ENCODE results near the gene HS3ST4. TPM values are rescaled to one million over a fixed set of nuclear protein-coding genes. Genes with fewer than 3 reads are reported as not detected.

HS3ST4 gene
- total RNA-seq, 1 donor from 2014 or later: 1.2 TPM

GRCh38 chr16:25988084-25988483 is 296.3 kb downstream of the HS3ST4 start:
- DNase-seq (ENCODE audit: low read depth): no peak
- no peak overlapping the region for H3K27ac ChIP-seq (ENCODE audit: low read depth, low read length)
- no peak overlapping the region for H3K4me2 ChIP-seq (ENCODE audit: low read length)
- H3K4me3 ChIP-seq (ENCODE audit: insufficient read depth, low read depth, low read length): no peak overlapping the region
- Mint-ChIP-seq H3K9me3 (ENCODE audit: unreplicated experiment) (peaks cover 5% of the 10 kb centered on the region), H3K4me3 (ENCODE audit: unreplicated experiment) (no peak overlapping the region), H3K27ac (ENCODE audit: unreplicated experiment) (no peak overlapping the region), H3K4me1 (ENCODE audit: low read depth, unreplicated experiment) (no peaks in the 10 kb centered on the region), H3K27me3 (ENCODE audit: low read depth, unreplicated experiment) (no peaks in the 10 kb centered on the region), H3K36me3 (ENCODE audit: low read depth, unreplicated experiment) (no peaks in the 10 kb centered on the region)
- no peaks in the 10 kb centered on the region for H4K20me1 ChIP-seq (ENCODE audit: insufficient read depth, low read length)
- no peak for FAIRE-seq
- H3K36me3 ChIP-seq (ENCODE audit: insufficient read depth, low read length): no peaks in the 10 kb centered on the region
- no peaks in the 10 kb centered on the region for H3K27me3 ChIP-seq (ENCODE audit: insufficient read depth, low read length)
- H3K79me2 ChIP-seq (ENCODE audit: insufficient read depth, low read length): no peaks in the 10 kb centered on the region
- TF ChIP-seq EZH2 (IDR thresholded peaks at IDR 0.05; ENCODE audit: insufficient read depth, low read length) (no peak), CTCF (IDR thresholded peaks at IDR 0.05; ENCODE audit: insufficient read depth, low read depth, low read length) (no peak)
- no peaks in the 10 kb centered on the region for H3K9me3 ChIP-seq (ENCODE audit: insufficient read depth, low read depth, low read length)
- no peaks in the 10 kb centered on the region for H3K4me1 ChIP-seq (ENCODE audit: insufficient read depth, low read length)
- H2AFZ ChIP-seq (ENCODE audit: low read depth, low read length): no peak overlapping the region
- H3K9ac ChIP-seq (ENCODE audit: low read length): no peak overlapping the region

- Histone ChIP-seq H2AFZ (ENCODE audit: low read depth, low read length) (no peak overlapping the region), H3K27me3 (ENCODE audit: insufficient read depth, low read length) (no peaks in the 10 kb centered on the region), H3K4me1 (ENCODE audit: insufficient read depth, low read length) (no peaks in the 10 kb centered on the region), H3K27ac (ENCODE audit: low read depth, low read length) (no peak overlapping the region), H3K9me3 (ENCODE audit: insufficient read depth, low read depth, low read length) (no peaks in the 10 kb centered on the region), H3K36me3 (ENCODE audit: insufficient read depth, low read length) (no peaks in the 10 kb centered on the region), H3K9ac (ENCODE audit: low read length) (no peak overlapping the region), H3K4me3 (ENCODE audit: insufficient read depth, low read depth, low read length) (no peak overlapping the region), H3K79me2 (ENCODE audit: insufficient read depth, low read length) (no peaks in the 10 kb centered on the region), H4K20me1 (ENCODE audit: insufficient read depth, low read length) (no peaks in the 10 kb centered on the region), H3K4me2 (ENCODE audit: low read length) (no peak overlapping the region)
- Mint-ChIP-seq H3K27ac (ENCODE audit: unreplicated experiment) (no peak overlapping the region), H3K36me3 (ENCODE audit: low read depth, unreplicated experiment) (no peaks in the 10 kb centered on the region), H3K4me1 (ENCODE audit: low read depth, unreplicated experiment) (no peaks in the 10 kb centered on the region), H3K27me3 (ENCODE audit: low read depth, unreplicated experiment) (no peaks in the 10 kb centered on the region), H3K4me3 (ENCODE audit: unreplicated experiment) (no peak overlapping the region), H3K9me3 (ENCODE audit: unreplicated experiment) (peaks cover 5% of the 10 kb centered on the region)
- FAIRE-seq (no peak), DNase-seq (ENCODE audit: low read depth) (no peak)
- no peak for TF ChIP-seq CTCF (IDR thresholded peaks at IDR 0.05; ENCODE audit: insufficient read depth, low read depth, low read length)
- no peak for TF ChIP-seq EZH2 (IDR thresholded peaks at IDR 0.05; ENCODE audit: insufficient read depth, low read length)
These were observed 297.1 kb downstream of the HS3ST4 start for GRCh38 chr16:25988882-25989281.

GRCh38 chr16:25996052-25996451 is 304.3 kb downstream of the HS3ST4 start:
- Mint-ChIP-seq H3K36me3 (ENCODE audit: low read depth, unreplicated experiment) (no peaks in the 10 kb centered on the region), H3K4me1 (ENCODE audit: low read depth, unreplicated experiment) (no peaks in the 10 kb centered on the region), H3K9me3 (ENCODE audit: unreplicated experiment) (peaks cover 9% of the 10 kb centered on the region), H3K4me3 (ENCODE audit: unreplicated experiment) (no peak overlapping the region), H3K27ac (ENCODE audit: unreplicated experiment) (no peak overlapping the region), H3K27me3 (ENCODE audit: low read depth, unreplicated experiment) (no peaks in the 10 kb centered on the region)
- Histone ChIP-seq H3K9me3 (ENCODE audit: insufficient read depth, low read depth, low read length) (peaks cover 3% of the 10 kb centered on the region), H3K79me2 (ENCODE audit: insufficient read depth, low read length) (no peaks in the 10 kb centered on the region), H3K27ac (ENCODE audit: low read depth, low read length) (no peak overlapping the region), H3K27me3 (ENCODE audit: insufficient read depth, low read length) (no peaks in the 10 kb centered on the region), H4K20me1 (ENCODE audit: insufficient read depth, low read length) (no peaks in the 10 kb centered on the region), H3K4me1 (ENCODE audit: insufficient read depth, low read length) (no peaks in the 10 kb centered on the region), H3K9ac (ENCODE audit: low read length) (no peak overlapping the region), H3K36me3 (ENCODE audit: insufficient read depth, low read length) (no peaks in the 10 kb centered on the region), H3K4me3 (ENCODE audit: insufficient read depth, low read depth, low read length) (no peak overlapping the region), H3K4me2 (ENCODE audit: low read length) (no peak overlapping the region), H2AFZ (ENCODE audit: low read depth, low read length) (no peak overlapping the region)
- TF ChIP-seq CTCF (IDR thresholded peaks at IDR 0.05; ENCODE audit: insufficient read depth, low read depth, low read length) (no peak), EZH2 (IDR thresholded peaks at IDR 0.05; ENCODE audit: insufficient read depth, low read length) (no peak)
- DNase-seq (ENCODE audit: low read depth) (no peak), FAIRE-seq (no peak)

Measured in astrocyte (in vitro differentiated cells and primary cell).